ENCODE measurements around the gene MAPK6.

MAPK6 gene

GRCh38 chr15:52076889-52077781, 58.1 kb downstream of the MAPK6 start:
- peak; percentile 44 to 88 for DNase-seq (ENCODE audit: low read depth in 2 of 2)
- peak; percentile 15 for TF ChIP-seq CTCF (IDR thresholded peaks at IDR 0.05; ENCODE audit: low read depth, low read length)
- H3K4me3 ChIP-seq (replicated peaks in 1 of 2; ENCODE audit: low read depth in 2 of 2, low read length in 2 of 2), result no peak overlapping the region

GRCh38 chr15:52078197-52078875, 59.3 kb downstream of the MAPK6 start:
- H3K4me3 ChIP-seq (replicated peaks in 1 of 2; ENCODE audit: low read depth in 2 of 2, low read length in 2 of 2), result no peak overlapping the region
- DNase-seq (ENCODE audit: low read depth in 2 of 2), result no peak
- TF ChIP-seq CTCF (IDR thresholded peaks at IDR 0.05; ENCODE audit: low read depth, low read length), result no peak

- peak; percentile 88 for TF ChIP-seq CTCF (IDR thresholded peaks at IDR 0.05; ENCODE audit: low read depth, low read length)
- H3K4me3 ChIP-seq (replicated peaks in 1 of 2; ENCODE audit: low read depth in 2 of 2, low read length in 2 of 2), result no peak overlapping the region
- peak; percentile 77 to 78 for DNase-seq (ENCODE audit: low read depth in 2 of 2)
Measured at GRCh38 chr15:52078876-52079700, 60.1 kb downstream of the MAPK6 start.

GRCh38 chr15:52080031-52080430, 61.0 kb downstream of the MAPK6 start:
- no peak for TF ChIP-seq CTCF (IDR thresholded peaks at IDR 0.05; ENCODE audit: low read depth, low read length)
- no peak overlapping the region for H3K4me3 ChIP-seq (replicated peaks in 1 of 2; ENCODE audit: low read depth in 2 of 2, low read length in 2 of 2)
- DNase-seq (ENCODE audit: low read depth in 2 of 2), result peak; percentile 32 to 43

- no peak for TF ChIP-seq CTCF (IDR thresholded peaks at IDR 0.05; ENCODE audit: low read depth, low read length)
- no peak overlapping the region for H3K4me3 ChIP-seq (replicated peaks in 1 of 2; ENCODE audit: low read depth in 2 of 2, low read length in 2 of 2)
Measured at GRCh38 chr15:52080706-52081392, 61.8 kb downstream of the MAPK6 start.

More at GRCh38 chr15:52080706-52081392, 61.8 kb downstream of the MAPK6 start:
- no peak for DNase-seq (ENCODE audit: low read depth in 2 of 2)

Measured in cardiac fibroblast (primary cell).